HG03159 (cell line): ENCODE data around the gene TOMM34.

Source experiments
- ATAC-seq: cut with Tn5 transposase; IDR thresholded peaks from one replicate; pipeline ENCODE4 v1.9.1; 2021; ENCODE audit warnings: mild to moderate bottlenecking, moderate library complexity; ENCODE audit not compliant: unreplicated experiment

Gene TOMM34

GRCh38 chr20:44936510-44936909 is 23.7 kb downstream of the TOMM34 start:
- no peak for ATAC-seq

DNA sequence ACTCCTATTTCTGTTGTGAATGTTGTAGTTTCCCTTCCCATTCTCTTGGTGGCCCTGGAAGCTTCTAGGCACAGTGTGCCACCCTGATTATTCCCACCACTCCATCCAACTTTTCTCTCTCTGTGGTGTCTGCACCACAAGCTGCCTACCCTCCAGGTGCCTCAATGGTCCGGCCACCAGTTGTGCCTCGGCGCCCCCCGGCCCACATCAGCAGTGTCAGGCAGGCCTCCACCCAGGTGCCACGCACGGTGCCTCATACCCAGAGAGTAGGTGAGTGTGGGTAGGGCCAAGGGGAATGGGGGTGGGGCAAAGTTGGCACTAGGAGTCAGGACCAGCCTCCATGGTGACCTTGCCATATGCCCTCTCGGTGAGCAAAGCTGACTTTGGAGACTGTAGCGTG is 27.3 kb downstream of the TOMM34 start:
- no peak for ATAC-seq

DNA sequence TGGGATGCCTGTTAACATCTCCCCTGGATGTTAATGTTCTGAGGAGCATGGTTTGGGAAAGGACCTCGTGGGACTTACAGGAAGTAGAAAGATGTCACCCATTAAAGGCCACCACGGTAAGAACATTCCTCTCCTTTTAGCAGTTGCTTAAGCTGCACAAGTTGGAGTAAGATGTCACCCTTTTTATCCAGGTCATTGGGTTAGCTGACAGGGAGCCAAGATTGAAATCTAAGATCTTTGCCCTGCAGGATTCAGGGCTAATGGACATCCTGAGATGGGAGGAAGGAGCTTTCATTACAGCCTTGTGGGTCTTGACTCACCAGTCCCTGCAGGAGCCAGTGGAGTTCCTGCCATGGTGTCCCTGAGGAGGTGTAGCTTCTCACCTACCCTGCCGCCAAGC is 28.3 kb downstream of the TOMM34 start:
- no peak for ATAC-seq

DNA sequence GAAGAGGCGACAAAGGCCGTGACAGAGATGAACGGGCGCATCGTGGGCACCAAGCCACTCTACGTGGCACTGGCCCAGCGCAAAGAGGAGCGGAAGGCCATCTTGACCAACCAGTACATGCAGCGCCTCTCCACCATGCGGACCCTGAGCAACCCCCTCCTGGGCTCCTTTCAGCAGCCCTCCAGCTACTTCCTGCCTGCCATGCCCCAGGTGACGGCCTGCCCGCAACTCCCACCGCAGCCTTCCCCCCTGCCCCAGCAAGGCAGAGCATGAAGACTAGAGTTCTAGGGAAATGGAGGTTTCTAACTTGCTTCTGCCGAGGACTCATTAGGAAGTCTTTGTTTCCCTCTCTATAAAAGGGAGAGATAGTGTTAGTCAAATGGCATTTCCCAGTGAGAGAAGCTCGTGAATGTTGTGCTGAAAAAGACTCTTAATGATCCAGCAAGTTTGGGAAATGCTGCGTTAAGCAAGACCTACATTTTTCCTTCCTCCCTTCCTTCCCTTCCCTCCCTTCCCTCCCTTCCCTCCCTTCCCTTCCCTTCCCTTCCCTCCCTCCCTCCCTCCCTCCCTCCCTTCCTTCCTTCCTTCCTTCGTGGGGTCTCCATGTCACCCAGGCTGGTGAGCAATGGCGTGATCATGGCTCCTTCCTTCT is 29.6 kb downstream of the TOMM34 start:
- ATAC-seq: no peak

DNA sequence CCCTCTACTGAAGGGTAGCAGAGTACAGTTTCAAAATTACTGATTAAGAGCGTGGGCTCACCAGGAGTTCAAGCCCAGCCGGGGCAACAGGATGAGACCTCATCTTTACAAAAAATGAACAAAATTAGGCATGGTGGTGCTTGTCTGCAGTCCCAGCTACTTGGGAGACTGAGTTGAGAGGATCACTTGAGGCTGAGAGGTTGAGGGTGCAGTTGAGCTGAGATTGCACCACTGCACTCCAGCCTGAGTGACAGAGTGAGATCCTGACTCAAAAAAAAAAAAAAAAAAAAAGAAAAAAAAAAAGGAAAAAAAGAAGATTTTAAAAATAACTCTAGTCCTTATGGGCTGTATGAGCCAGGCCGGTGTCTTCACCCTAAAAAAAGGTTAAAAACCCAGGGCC is 31.6 kb downstream of the TOMM34 start:
- no peak for ATAC-seq

DNA sequence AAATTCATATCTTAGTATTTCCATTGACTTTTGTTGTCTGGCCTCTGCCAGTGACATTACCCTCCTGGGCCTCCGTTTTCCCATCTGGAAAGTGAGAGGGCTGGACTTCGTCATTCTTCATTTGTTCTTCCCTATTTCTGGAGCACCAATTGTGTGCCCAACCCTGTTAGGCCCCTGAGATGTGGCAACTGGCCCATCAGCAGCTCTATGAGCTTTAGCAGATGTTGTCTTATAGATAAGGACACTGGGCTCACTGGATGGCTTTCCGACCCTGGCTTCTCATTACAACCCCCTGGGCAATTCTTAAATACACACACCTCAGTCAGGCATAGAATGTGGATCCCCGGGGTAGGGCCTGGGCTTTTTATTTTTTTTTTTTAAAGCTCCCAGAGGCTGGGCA is 35.7 kb downstream of the TOMM34 start:
- ATAC-seq: no peak

- no peak for ATAC-seq
Measured at GRCh38 chr20:44921447-44921846, 38.8 kb downstream of the TOMM34 start.

- ATAC-seq: no peak
Measured at GRCh38 chr20:44918761-44919160, 41.4 kb downstream of the TOMM34 start.

DNA sequence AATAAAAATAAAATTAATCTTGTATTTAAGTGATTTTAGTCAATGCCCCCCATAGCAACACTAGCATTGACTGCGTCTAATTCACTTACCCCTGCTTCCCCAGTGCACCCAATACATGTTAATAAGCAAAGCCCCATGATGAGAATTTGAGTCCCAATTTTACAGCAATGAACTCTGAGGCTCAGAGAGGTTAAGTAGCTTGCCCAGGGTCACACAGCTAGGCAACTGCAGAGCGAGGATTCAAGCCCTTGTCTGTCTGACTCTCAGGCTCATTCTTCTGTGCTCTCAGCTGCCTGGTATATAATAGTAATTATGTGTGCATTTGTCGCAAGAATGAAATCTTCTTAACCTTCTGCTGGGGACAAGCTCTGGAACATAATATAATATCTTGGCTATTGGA is 41.9 kb downstream of the TOMM34 start:
- ATAC-seq: no peak

GRCh38 chr20:44917399-44917798 is 42.8 kb downstream of the TOMM34 start:
- no peak for ATAC-seq

- ATAC-seq: no peak
Measured at GRCh38 chr20:44916586-44916985, 43.6 kb downstream of the TOMM34 start.

GRCh38 chr20:44914924-44915323 is 45.3 kb downstream of the TOMM34 start:
- ATAC-seq: no peak

- no peak for ATAC-seq
Measured at GRCh38 chr20:44912189-44912588, 48.0 kb downstream of the TOMM34 start.

- ATAC-seq: no peak
Measured at GRCh38 chr20:44911264-44911921, 48.8 kb downstream of the TOMM34 start.

DNA sequence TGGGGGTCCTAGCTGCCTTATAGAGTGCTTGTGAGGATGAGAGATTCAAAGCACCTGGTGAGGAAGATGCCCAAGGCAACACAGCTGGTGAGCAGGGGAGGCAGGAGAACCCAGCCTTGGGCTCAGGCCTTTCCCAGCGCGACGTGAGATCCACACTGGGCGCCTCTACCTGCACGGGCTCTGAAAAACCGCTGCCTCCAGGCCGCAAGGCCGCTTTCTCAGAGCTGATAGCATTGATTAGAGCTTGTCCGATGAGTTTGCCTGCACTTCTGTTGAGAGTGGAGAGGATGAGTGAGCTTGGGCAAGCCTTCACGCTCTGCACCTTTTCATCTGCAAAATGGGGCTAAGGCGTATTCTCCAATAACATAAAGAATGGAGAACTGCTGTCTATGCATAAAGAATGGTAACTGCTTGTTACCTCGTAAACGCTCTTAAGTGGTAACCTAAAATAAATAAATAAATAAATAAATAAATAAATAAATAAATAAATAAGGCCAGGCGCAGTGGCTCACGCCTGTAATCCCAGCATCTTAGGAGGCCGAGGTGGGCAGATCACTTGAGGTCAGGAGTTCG is 49.4 kb downstream of the TOMM34 start:
- ATAC-seq: no peak

DNA sequence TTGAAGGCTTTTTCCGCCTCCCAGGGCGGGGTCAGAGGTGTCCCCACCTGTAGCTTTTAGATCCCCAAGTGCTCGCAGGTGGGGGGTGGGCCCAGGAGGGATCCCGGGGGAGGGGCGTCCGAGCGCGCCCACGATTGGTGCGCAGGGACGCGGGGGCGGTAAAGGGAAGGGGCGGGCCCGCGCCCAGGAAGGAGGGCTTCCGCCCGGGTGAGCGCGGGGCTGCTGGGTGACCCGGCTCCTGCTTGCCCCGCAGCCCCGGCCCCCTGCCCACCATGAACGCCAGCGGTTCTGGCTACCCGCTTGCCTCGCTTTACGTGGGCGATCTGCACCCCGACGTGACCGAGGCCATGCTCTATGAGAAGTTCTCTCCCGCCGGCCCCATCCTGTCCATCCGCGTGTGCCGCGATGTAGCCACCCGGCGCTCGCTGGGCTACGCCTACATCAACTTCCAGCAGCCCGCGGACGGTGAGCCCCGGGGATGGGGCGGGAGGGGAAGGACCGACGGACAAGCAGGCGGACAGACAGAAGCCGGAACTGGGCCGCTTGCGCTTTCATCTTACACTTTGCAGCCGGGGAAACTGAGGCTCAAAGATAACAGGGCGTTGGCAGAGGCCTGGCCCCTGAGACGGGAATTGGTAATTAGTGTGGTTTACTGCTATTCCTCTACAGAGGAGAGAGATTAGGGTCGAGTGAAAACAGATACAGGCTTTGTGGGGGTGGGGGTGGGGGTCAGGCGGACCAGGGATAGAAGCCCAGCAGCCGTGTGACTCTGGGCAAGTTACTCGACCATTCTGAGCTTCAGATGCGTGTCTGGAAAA is 50.1 kb downstream of the TOMM34 start, which contains the start of gene PABPC1L:
Gene PABPC1L (plus strand): TSS at position 189 of the 818 bp plus-strand sequence. CDS start 84 bp downstream, at position 273.
- peak; percentile 80 for ATAC-seq

GRCh38 chr20:44908987-44909871 is 51.0 kb downstream of the TOMM34 start:
- no peak for ATAC-seq

DNA sequence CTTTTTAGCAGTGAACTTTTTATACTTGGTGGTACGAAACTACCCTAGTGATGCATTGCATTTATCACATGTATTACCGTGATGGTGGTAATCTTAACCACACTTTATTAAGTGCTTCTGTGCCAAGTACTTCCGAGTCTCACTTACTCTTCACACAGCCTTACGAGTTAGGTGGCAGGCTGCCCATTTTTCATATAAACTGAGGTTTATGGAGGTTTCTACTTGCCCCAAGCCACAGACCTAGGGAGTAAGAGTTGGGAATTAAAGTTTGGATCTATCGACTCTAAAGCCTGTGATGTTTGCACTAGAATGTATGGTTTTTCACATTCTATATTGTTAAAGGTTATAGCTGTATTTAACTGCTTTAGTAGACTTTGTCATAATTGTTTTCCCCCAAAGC is 55.8 kb downstream of the TOMM34 start:
- ATAC-seq: no peak

DNA sequence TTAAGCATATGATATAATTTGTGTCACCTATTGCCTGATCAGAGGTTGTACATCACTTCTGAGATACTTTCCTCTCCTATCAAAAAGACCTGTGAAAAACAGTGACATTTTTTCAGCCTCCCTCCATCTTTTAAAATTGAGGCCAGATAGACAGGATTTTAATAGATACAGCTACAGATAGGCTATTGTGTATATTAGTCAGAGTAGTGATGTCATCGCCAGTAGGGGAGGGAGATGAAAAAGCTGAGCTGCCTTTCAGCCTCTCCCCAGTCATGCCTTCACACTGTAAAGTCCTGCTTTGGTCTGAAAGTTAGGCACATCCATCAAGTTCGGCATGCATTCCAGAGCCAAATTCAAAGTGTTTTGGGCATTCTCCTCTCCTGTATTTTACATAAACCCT is 58.2 kb downstream of the TOMM34 start:
- ATAC-seq: no peak

DNA sequence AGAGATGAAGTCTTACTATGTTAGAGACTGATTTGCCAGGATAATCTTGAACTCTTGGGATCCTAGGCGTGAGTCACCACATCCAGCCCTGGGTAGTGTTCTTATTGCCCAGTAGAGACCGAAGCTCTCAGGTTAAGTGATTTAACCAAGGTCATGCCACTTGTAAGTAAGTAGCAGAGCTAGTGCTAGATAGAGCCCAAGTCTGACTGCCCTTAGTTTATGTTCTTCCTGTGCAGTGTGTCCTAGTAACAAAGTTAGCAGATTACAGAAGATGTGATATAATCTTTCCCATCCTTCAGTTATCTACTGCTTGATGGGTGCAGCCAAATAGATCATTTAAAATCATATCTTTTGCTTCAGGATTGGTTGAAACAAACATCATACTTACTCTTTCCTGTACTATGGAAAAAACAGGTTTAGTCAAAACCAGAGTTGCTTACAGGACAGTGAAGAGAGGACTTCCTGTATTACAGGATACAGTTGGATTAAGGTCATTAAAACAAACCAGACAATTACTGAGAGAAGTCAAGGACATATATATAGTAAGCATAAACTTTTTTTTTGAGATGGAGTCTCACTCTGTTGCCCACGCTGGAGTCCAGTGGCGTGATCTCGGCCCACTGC is 59.9 kb downstream of the TOMM34 start:
- ATAC-seq: no peak
